ENCODE results near the gene PITPNC1. TPM values are rescaled to one million over a fixed set of nuclear protein-coding genes. Genes with fewer than 3 reads are reported as not detected.

Gene PITPNC1
- total RNA-seq, 1 donor from 2014 or later, result 25.4 TPM

GRCh38 chr17:67606896-67607604 is 230.0 kb downstream of the PITPNC1 start:
- H3K36me3 ChIP-seq, result no peaks in the 10 kb centered on the region
- ATAC-seq (no peak), DNase-seq (no peak)
- no peak overlapping the region for H3K27ac ChIP-seq
- intact Hi-C loops (cut with DNase I), result no loop called here
- TF ChIP-seq CTCF (IDR thresholded peaks at IDR 0.05), result no peak
- H3K4me3 ChIP-seq, result no peak overlapping the region
- no peaks in the 10 kb centered on the region for H3K9me3 ChIP-seq
- no peaks in the 10 kb centered on the region for H3K27me3 ChIP-seq
- peaks cover 7% of the 10 kb centered on the region for H3K4me1 ChIP-seq

- Histone ChIP-seq H3K27me3 (no peaks in the 10 kb centered on the region), H3K4me3 (no peak overlapping the region), H3K9me3 (no peaks in the 10 kb centered on the region), H3K27ac (no peak overlapping the region), H3K36me3 (no peaks in the 10 kb centered on the region), H3K4me1 (peaks cover 7% of the 10 kb centered on the region)
- ATAC-seq (no peak), DNase-seq (no peak)
- no peak for TF ChIP-seq CTCF (IDR thresholded peaks at IDR 0.05)
- intact Hi-C loops (cut with DNase I), result no loop called here
Measured at GRCh38 chr17:67610061-67610460, 233.0 kb downstream of the PITPNC1 start.

- H3K9me3 ChIP-seq, result no peaks in the 10 kb centered on the region
- ATAC-seq (no peak), DNase-seq (no peak)
- no peaks in the 10 kb centered on the region for H3K4me1 ChIP-seq
- intact Hi-C loops (cut with DNase I), result no loop called here
- H3K4me3 ChIP-seq, result no peak overlapping the region
- H3K27me3 ChIP-seq, result no peaks in the 10 kb centered on the region
- no peak for TF ChIP-seq CTCF (IDR thresholded peaks at IDR 0.05)
- H3K27ac ChIP-seq, result no peak overlapping the region
- H3K36me3 ChIP-seq, result no peaks in the 10 kb centered on the region
Measured at GRCh38 chr17:67613961-67614360, 236.9 kb downstream of the PITPNC1 start.

- H3K27ac ChIP-seq, result no peak overlapping the region
- H3K4me1 ChIP-seq, result no peaks in the 10 kb centered on the region
- DNase-seq, result no peak
- no peak overlapping the region for H3K4me3 ChIP-seq
- H3K9me3 ChIP-seq, result no peaks in the 10 kb centered on the region
- no peaks in the 10 kb centered on the region for H3K36me3 ChIP-seq
- H3K27me3 ChIP-seq, result no peaks in the 10 kb centered on the region
- intact Hi-C loops (cut with DNase I), result no loop called here
- TF ChIP-seq CTCF (IDR thresholded peaks at IDR 0.05), result no peak
- ATAC-seq, result no peak
Measured at GRCh38 chr17:67615011-67615561, 238.0 kb downstream of the PITPNC1 start.

GRCh38 chr17:67615736-67616135 is 238.7 kb downstream of the PITPNC1 start:
- H3K27me3 ChIP-seq, result no peaks in the 10 kb centered on the region
- H3K9me3 ChIP-seq, result no peaks in the 10 kb centered on the region
- no peak for TF ChIP-seq CTCF (IDR thresholded peaks at IDR 0.05)
- DNase-seq (no peak), ATAC-seq (no peak)
- intact Hi-C loops (cut with DNase I), result no loop called here
- H3K27ac ChIP-seq, result no peak overlapping the region
- no peak overlapping the region for H3K4me3 ChIP-seq
- H3K4me1 ChIP-seq, result no peaks in the 10 kb centered on the region
- no peaks in the 10 kb centered on the region for H3K36me3 ChIP-seq

Data from upper lobe of right lung (tissue), 1 donor.